ENCODE results near the gene IQSEC3.

Gene IQSEC3

GRCh38 chr12:80681-81190, 14.2 kb downstream of the IQSEC3 start:
- no peak for FAIRE-seq

GRCh38 chr12:82740-83139, 16.2 kb downstream of the IQSEC3 start:
- no peak for FAIRE-seq

GRCh38 chr12:84056-84455, 17.5 kb downstream of the IQSEC3 start:
- no peak for FAIRE-seq

- no peak for FAIRE-seq
Observed at GRCh38 chr12:85191-85666, 18.7 kb downstream of the IQSEC3 start.

- no peak for FAIRE-seq
Observed at GRCh38 chr12:87315-87714, 20.7 kb downstream of the IQSEC3 start.

GRCh38 chr12:87856-88255, 21.3 kb downstream of the IQSEC3 start:
- no peak for FAIRE-seq

GRCh38 chr12:89653-90052, 23.1 kb downstream of the IQSEC3 start:
- no peak for FAIRE-seq

GRCh38 chr12:91213-91612, 24.6 kb downstream of the IQSEC3 start:
- no peak for FAIRE-seq

GRCh38 chr12:93266-94005, 26.9 kb downstream of the IQSEC3 start:
- no peak for FAIRE-seq

GRCh38 chr12:96543-96942, 30.0 kb downstream of the IQSEC3 start:
- FAIRE-seq, result no peak

GRCh38 chr12:98924-99352, 32.4 kb downstream of the IQSEC3 start:
- FAIRE-seq, result no peak

- FAIRE-seq, result no peak
Observed at GRCh38 chr12:99605-100004, 33.0 kb downstream of the IQSEC3 start.

- FAIRE-seq, result no peak
Observed at GRCh38 chr12:101969-102878, 35.7 kb downstream of the IQSEC3 start.

GRCh38 chr12:102879-103168, 36.3 kb downstream of the IQSEC3 start:
- FAIRE-seq, result no peak

- no peak for FAIRE-seq
Observed at GRCh38 chr12:103169-103981, 36.8 kb downstream of the IQSEC3 start.

GRCh38 chr12:104551-105081, 38.0 kb downstream of the IQSEC3 start:
- FAIRE-seq, result no peak

GRCh38 chr12:105696-106095, 39.1 kb downstream of the IQSEC3 start:
- FAIRE-seq, result no peak

GRCh38 chr12:106118-106591, 39.6 kb downstream of the IQSEC3 start:
- no peak for FAIRE-seq

GRCh38 chr12:108594-108993, 42.0 kb downstream of the IQSEC3 start:
- no peak for FAIRE-seq

GRCh38 chr12:109446-109845, 42.9 kb downstream of the IQSEC3 start:
- no peak for FAIRE-seq

- no peak for FAIRE-seq
Observed at GRCh38 chr12:109872-110271, 43.3 kb downstream of the IQSEC3 start.

GRCh38 chr12:111699-112493, 45.3 kb downstream of the IQSEC3 start:
- no peak for FAIRE-seq

Data from endometrium (tissue), 2 donors.